HepG2 (cell line): ENCODE data around the gene PHAX. TPM values are rescaled to one million over a fixed set of nuclear protein-coding genes. Genes with fewer than 3 reads are reported as not detected.
"Not testable (repeated sequence)": the region's sequence is repeated elsewhere in the genome, so short reads cannot be mapped to it uniquely, and the experiment has no call there.

Source experiments
- ATAC-seq: fragments of 200-7000 bp; cut with Tn5 transposase; 3 replicates; pipeline ENCODE4 v1.9.1; 2020; ENCODE audit warnings: mild to moderate bottlenecking, moderate library complexity
- BruUV-seq: library from RNA; stranded (reverse); fragments of 400-500 nt; replicated peaks from 2 replicates; lab custom pipeline; 2021; lab: Mats Ljungman, UMichigan
- CTCF ChIA-PET: fragments of 300-600 bp; formaldehyde crosslinking; extraction: SDS; loops from one replicate; lab custom pipeline; 2021; ENCODE audit warnings: low total read pairs, inconsistent platforms, low intra/inter-chr PET ratio; lab: Yijun Ruan, JAX
- POLR2A ChIA-PET: fragments of 350-600 bp; sonication (Branson Sonifier 250); formaldehyde crosslinking; loops from one replicate; lab custom pipeline; 2020; ENCODE audit warnings: antibody characterized with exemption, inconsistent platforms; lab: Yijun Ruan, JAX
- DNase-seq: peaks from one replicate; pipeline ENCODE4 v3.0.0-alpha.2; 2015; ENCODE audit warnings: low spot score
- FAIRE-seq: peaks from 3 replicates; lab custom pipeline; 2011; peaks lifted over from hg19 to GRCh38; lab: Jason Lieb, UNC
- H2AFZ ChIP-seq: one replicate; pipeline ENCODE4 v1.6.1; 2011; ENCODE audit warnings: low read length, inconsistent platforms
- H3K27ac ChIP-seq: fragments of 300-600 bp; 3 replicates; pipeline ENCODE4 v1.8.0; 2011; ENCODE audit warnings: mixed run types, mild to moderate bottlenecking, mixed read lengths, low read length, inconsistent platforms; ENCODE audit not compliant: insufficient read depth; ENCODE audit errors: extremely low read length
- H3K27me3 ChIP-seq, 2 experiments: fragments of 200-600 bp in 1 of 2; 2 replicates in 1 of 2; 3 replicates in 1 of 2; pipeline versions ENCODE4 v1.6.0 to v1.8.0; 2011; ENCODE audit warnings: low read length in 2 of 2, mild to moderate bottlenecking in 2 of 2, moderate library complexity in 2 of 2, inconsistent platforms in 1 of 2; ENCODE audit not compliant: insufficient read depth in 2 of 2, control insufficient read depth in 1 of 2
- H3K36me3 ChIP-seq, 2 experiments: fragments of 200-600 bp in 1 of 2; replicated peaks in 1 of 2; 2 replicates in 1 of 2; 3 replicates in 1 of 2; pipeline versions ENCODE4 v1.5.1 to v1.8.0; 2011; ENCODE audit warnings: low read length in 2 of 2, inconsistent platforms in 1 of 2; ENCODE audit not compliant: insufficient read depth in 2 of 2, control insufficient read depth in 1 of 2
- H3K4me1 ChIP-seq: 2 replicates; pipeline ENCODE4 v1.5.1; 2012; ENCODE audit warnings: low read length, inconsistent platforms; ENCODE audit not compliant: insufficient read depth
- H3K4me2 ChIP-seq: 2 replicates; pipeline ENCODE4 v1.6.0; 2011; ENCODE audit warnings: low read depth, low read length, inconsistent platforms
- H3K4me3 ChIP-seq, 3 experiments: fragments of 200-600 bp in 1 of 3; sonication (generic), shearing (Covaris generic) in 1 of 3; replicated peaks in 1 of 3; 2 replicates each; pipeline ENCODE4 v1.5.1; 2011 to 2016; ENCODE audit warnings: low read length in 3 of 3, inconsistent platforms in 2 of 3, low read depth in 2 of 3, mild to moderate bottlenecking in 2 of 3, control low read depth in 1 of 3, mixed read lengths in 1 of 3; ENCODE audit not compliant: insufficient read depth in 1 of 3
- H3K79me2 ChIP-seq: one replicate; pipeline ENCODE4 v1.6.1; 2011; ENCODE audit warnings: low read length, inconsistent platforms; ENCODE audit not compliant: insufficient read depth
- H3K9ac ChIP-seq: 2 replicates; pipeline ENCODE4 v1.6.0; 2011; ENCODE audit warnings: mild to moderate bottlenecking, low read depth, low read length, inconsistent platforms; ENCODE audit not compliant: insufficient read depth
- H3K9me3 ChIP-seq: 2 replicates; pipeline ENCODE4 v1.5.1; 2012; ENCODE audit warnings: mild to moderate bottlenecking, low read length
- H4K20me1 ChIP-seq: 2 replicates; pipeline ENCODE4 v1.6.0; 2011; ENCODE audit warnings: inconsistent platforms, mild to moderate bottlenecking, low read length, moderate library complexity; ENCODE audit not compliant: insufficient read depth
- CEBPG ChIP-seq: IDR thresholded peaks from 2 replicates; pipeline ENCODE4 v1.6.1; 2016
- GPN1 ChIP-seq: sonication (generic); formaldehyde crosslinking; IDR thresholded peaks from 2 replicates; pipeline ENCODE4 v1.5.1; 2020; ENCODE audit warnings: missing genetic modification reagents, borderline replicate concordance
- HIVEP1 ChIP-seq: sonication (generic); formaldehyde crosslinking; IDR thresholded peaks from 2 replicates; pipeline ENCODE4 v1.4.0; 2020; ENCODE audit warnings: mild to moderate bottlenecking, missing genetic modification reagents
- MTA3 ChIP-seq: sonication (generic); formaldehyde crosslinking; IDR thresholded peaks from 2 replicates; pipeline ENCODE4 v1.4.0; 2020; ENCODE audit warnings: missing genetic modification reagents
- RXRB ChIP-seq: IDR thresholded peaks from 2 replicates; pipeline ENCODE4 v1.6.1; 2016; ENCODE audit warnings: borderline replicate concordance, missing genetic modification reagents, missing compliant biosample characterization
- ZBTB42 ChIP-seq: sonication (generic); formaldehyde crosslinking; IDR thresholded peaks from 2 replicates; pipeline ENCODE4 v1.5.0; 2020; ENCODE audit warnings: mild to moderate bottlenecking, missing genetic modification reagents
- ZFP41 ChIP-seq: sonication (generic); formaldehyde crosslinking; IDR thresholded peaks from 2 replicates; pipeline ENCODE4 v1.4.0; 2020; ENCODE audit warnings: mild to moderate bottlenecking, missing genetic modification reagents, borderline replicate concordance
- ZNF382 ChIP-seq: sonication (generic); formaldehyde crosslinking; IDR thresholded peaks from 2 replicates; pipeline ENCODE4 v1.5.0; 2020; ENCODE audit warnings: missing genetic modification reagents, mild to moderate bottlenecking, borderline replicate concordance
- ZNF44 ChIP-seq: sonication (generic); formaldehyde crosslinking; IDR thresholded peaks from 2 replicates; pipeline ENCODE4 v1.5.1; 2020; ENCODE audit warnings: mild to moderate bottlenecking, missing genetic modification reagents
- ZNF563 ChIP-seq: sonication (generic); formaldehyde crosslinking; IDR thresholded peaks from 2 replicates; pipeline ENCODE4 v1.8.0; 2022; ENCODE audit warnings: mild to moderate bottlenecking, moderate library complexity, missing genetic modification reagents
- ZNF629 ChIP-seq: sonication (generic); formaldehyde crosslinking; conservative IDR thresholded peaks from 2 replicates; pipeline ENCODE4 v1.5.0; 2020; ENCODE audit warnings: missing genetic modification reagents
- ZNF652 ChIP-seq: IDR thresholded peaks from 2 replicates; pipeline ENCODE4 v1.6.1; 2016; ENCODE audit warnings: low read depth, borderline replicate concordance
- WGBS: methylation state at CpG from one replicate; pipeline ENCODE4 v1.1.6; 2017; ENCODE audit warnings: low lambda C conversion rate; 5-methylcytosine and 5-hydroxymethylcytosine counted together
- in situ Hi-C: cut with HindIII; loops from 2 replicates; pipeline ENCODE4 v1.10.0; 2017; ENCODE audit warnings: low pct_unique_long_range_greater_than_20kb; ENCODE audit not compliant: extremely low pct_ligation_motif_present
- intact Hi-C: fragments of 100-400 bp; cut with micrococcal nuclease; formaldehyde crosslinking; loops from one replicate; pipeline ENCODE4 v1.10.0; 2022; ENCODE audit not compliant: unreplicated experiment
- polyA plus RNA-seq, 8 experiments: library from polyadenylated mRNA; depleted of rRNA in 3 of 8; stranded (reverse) in 7 of 8; unstranded in 1 of 8; fragments of >200 nt; fragmentation: Illumina TruSeq in 4 of 8; extraction: Trizol in 4 of 8; gene quantifications; 2 replicates each; pipeline versions ENCODE4 v1.2.1 to v1.2.3, GENCODE V29; 2011 to 2016; ENCODE audit warnings: low read depth in 4 of 8, missing spikeins in 1 of 8, mixed read lengths in 1 of 8; ENCODE audit not compliant: insufficient read depth in 1 of 8
- total RNA-seq, 5 experiments: library from RNA; depleted of rRNA; stranded (reverse); fragments of >200 nt; fragmentation: Illumina TruSeq; extraction: Trizol; gene quantifications; 2 replicates each; pipeline ENCODE4 v1.2.3, GENCODE V29; 2016; ENCODE audit warnings: low read depth in 1 of 5
- TF ChIP-seq, protein P1 (sequence below): fragments of 450-650 bp; IDR thresholded peaks from 2 replicates; pipeline ENCODE4 v1.6.1; 2016
- TF ChIP-seq, protein P2 (sequence below): fragments of 450-650 bp; IDR thresholded peaks from 2 replicates; pipeline ENCODE4 v1.6.1; 2017
- TF ChIP-seq, protein P3 (sequence below): sonication (generic); formaldehyde crosslinking; IDR thresholded peaks from 2 replicates; pipeline ENCODE4 v1.5.1; 2020; ENCODE audit warnings: mild to moderate bottlenecking, moderate library complexity, missing genetic modification reagents

The PHAX gene
- total and polyA plus RNA-seq, 2 of the 13 experiments (the other 11 are each of a cell fraction or from before 2014, with no cell fraction given): 20.0 to 59.7 TPM

DNA sequence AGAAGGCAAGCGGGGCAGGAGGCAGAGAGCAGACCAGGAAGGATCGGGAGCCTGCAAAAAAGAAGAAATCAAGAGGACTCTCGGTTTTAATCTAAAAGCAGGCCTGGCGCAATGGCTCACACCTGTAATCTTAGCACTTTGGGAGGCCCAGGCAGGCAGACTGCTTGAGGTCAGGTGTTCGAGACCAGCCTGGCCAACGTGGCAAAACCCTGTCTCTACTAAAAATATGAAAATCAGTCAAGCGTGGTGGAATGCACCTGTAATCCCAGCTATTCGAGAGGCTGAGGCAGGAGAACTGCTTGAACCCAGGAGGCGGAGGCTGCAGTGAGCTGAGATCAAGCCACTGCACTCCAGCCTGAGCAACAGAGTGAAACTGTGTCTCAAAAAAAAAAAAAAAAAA lies 45.6 kb upstream of the PHAX start:
- H3K4me3 ChIP-seq, BruUV-seq, H3K4me1 ChIP-seq, H3K4me2 ChIP-seq, FAIRE-seq, H3K9ac ChIP-seq, H2AFZ ChIP-seq, CTCF ChIA-PET, intact Hi-C loops, in situ Hi-C loops, H3K27ac ChIP-seq, H3K79me2 ChIP-seq, H4K20me1 ChIP-seq, ATAC-seq, DNase-seq, H3K27me3 ChIP-seq, POLR2A ChIA-PET, H3K9me3 ChIP-seq: not testable (repeated sequence)
- peaks cover 19 to 58% of the 10 kb centered on the region in 2 experiments for H3K36me3 ChIP-seq
- WGBS: 90% methylated on average over 9 of the region's 9 CpGs

DNA sequence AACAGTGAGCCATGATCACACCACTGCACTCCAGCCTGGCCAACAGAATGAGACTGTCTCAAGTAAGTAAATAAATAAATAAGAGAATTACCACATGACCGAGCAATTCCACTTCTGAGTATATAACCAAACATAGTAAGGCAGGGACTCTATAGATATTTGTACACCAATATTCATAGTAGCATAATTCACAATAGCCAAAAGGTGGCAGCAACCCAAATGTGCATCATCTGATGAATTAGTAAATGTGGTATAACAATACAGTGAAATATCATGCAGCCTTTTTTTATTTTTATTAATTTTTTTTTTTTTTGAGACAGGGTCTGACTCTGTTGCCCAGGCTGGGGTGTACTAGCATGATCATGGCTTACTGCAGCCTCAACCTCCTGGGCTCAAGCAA lies 38.8 kb upstream of the PHAX start:
- Histone ChIP-seq H3K27me3 (no peaks in the 10 kb centered on the region), H3K4me3 (no peak overlapping the region), H3K9ac (no peak overlapping the region), H4K20me1 (no peaks in the 10 kb centered on the region), H3K9me3 (no peaks in the 10 kb centered on the region), H3K27ac (no peak overlapping the region), H3K4me1 (no peaks in the 10 kb centered on the region), H3K4me2 (no peak overlapping the region), H3K79me2 (no peaks in the 10 kb centered on the region), H2AFZ (no peak overlapping the region), H3K36me3 (peaks cover 9 to 44% of the 10 kb centered on the region in 2 experiments; a peak in 4 of 5 replicates)
- TF ChIP-seq CEBPG (no peak), ZNF563 (CRISPR knock-in tag) (no peak), ZBTB42 (no peak), ZFP41 (CRISPR knock-in tag) (no peak), ZNF652 (CRISPR knock-in tag) (no peak), RXRB (CRISPR knock-in tag) (no peak), ZNF382 (CRISPR knock-in tag) (no peak), HIVEP1 (CRISPR knock-in tag) (no peak), MTA3 (CRISPR knock-in tag) (no peak), ZNF629 (CRISPR knock-in tag) (no peak), GPN1 (CRISPR knock-in tag) (no peak), ZNF44 (no peak)
- TF ChIP-seq, protein P1, sequence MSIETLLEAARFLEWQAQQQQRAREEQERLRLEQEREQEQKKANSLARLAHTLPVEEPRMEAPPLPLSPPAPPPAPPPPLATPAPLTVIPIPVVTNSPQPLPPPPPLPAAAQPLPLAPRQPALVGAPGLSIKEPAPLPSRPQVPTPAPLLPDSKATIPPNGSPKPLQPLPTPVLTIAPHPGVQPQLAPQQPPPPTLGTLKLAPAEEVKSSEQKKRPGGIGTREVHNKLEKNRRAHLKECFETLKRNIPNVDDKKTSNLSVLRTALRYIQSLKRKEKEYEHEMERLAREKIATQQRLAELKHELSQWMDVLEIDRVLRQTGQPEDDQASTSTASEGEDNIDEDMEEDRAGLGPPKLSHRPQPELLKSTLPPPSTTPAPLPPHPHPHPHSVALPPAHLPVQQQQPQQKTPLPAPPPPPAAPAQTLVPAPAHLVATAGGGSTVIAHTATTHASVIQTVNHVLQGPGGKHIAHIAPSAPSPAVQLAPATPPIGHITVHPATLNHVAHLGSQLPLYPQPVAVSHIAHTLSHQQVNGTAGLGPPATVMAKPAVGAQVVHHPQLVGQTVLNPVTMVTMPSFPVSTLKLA: no peak
- TF ChIP-seq, protein P2, sequence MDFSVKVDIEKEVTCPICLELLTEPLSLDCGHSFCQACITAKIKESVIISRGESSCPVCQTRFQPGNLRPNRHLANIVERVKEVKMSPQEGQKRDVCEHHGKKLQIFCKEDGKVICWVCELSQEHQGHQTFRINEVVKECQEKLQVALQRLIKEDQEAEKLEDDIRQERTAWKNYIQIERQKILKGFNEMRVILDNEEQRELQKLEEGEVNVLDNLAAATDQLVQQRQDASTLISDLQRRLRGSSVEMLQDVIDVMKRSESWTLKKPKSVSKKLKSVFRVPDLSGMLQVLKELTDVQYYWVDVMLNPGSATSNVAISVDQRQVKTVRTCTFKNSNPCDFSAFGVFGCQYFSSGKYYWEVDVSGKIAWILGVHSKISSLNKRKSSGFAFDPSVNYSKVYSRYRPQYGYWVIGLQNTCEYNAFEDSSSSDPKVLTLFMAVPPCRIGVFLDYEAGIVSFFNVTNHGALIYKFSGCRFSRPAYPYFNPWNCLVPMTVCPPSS: no peak
- TF ChIP-seq, protein P3, sequence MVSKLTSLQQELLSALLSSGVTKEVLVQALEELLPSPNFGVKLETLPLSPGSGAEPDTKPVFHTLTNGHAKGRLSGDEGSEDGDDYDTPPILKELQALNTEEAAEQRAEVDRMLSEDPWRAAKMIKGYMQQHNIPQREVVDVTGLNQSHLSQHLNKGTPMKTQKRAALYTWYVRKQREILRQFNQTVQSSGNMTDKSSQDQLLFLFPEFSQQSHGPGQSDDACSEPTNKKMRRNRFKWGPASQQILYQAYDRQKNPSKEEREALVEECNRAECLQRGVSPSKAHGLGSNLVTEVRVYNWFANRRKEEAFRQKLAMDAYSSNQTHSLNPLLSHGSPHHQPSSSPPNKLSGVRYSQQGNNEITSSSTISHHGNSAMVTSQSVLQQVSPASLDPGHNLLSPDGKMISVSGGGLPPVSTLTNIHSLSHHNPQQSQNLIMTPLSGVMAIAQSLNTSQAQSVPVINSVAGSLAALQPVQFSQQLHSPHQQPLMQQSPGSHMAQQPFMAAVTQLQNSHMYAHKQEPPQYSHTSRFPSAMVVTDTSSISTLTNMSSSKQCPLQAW (CRISPR knock-in tag): no peak
- 77% methylated on average over 1 of the region's 1 CpG for WGBS
- no TSS peak for BruUV-seq
- ATAC-seq: no peak
- DNase-seq: no peak
- intact Hi-C loops: no loop called here
- ChIA-PET POLR2A (no interaction called here), CTCF (no interaction called here)
- no peak for FAIRE-seq
- in situ Hi-C loops: no loop called here
